Measurements from ENCODE around the gene TMEM107. TPM values are rescaled to one million over a fixed set of nuclear protein-coding genes. Genes with fewer than 3 reads are reported as not detected.

TMEM107 gene
- total RNA-seq, 2 experiments from 2014 or later, result 39.6 to 44.1 TPM

DNA sequence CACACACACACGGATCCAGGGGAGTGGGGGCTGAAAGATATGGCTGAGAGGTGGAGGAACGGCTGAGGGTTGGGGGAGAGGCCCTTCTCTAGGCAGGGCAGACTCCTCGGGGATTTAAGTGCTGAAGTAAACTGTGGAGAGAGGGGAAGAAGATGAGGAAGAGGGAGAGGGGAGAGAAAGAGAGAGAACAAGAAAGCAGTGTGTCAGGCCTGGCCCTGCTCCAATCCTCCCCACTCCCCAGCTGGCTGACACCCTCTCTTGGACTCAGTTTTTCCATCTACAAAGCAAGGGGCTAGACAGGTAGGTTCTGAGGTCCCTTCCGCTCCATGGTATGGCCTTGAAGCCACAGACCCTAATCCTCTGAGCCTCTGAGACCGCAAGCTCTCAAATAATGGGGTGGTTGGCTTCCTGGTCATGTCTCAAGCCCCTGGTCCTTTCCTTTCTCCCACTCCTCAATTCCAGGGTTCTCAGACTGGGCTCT, 15.4 kb downstream of the TMEM107 start:
- DNase-seq, result no peak
- ATAC-seq, result no peak
- peak overlapping the region; percentile 93 for H3K27ac Mint-ChIP-seq
- no peaks in the 10 kb centered on the region for H3K9me3 Mint-ChIP-seq (ENCODE audit: insufficient read depth)
- CTCF ChIA-PET, result interaction anchor here (0.7 to 14.0 kb wide), 6 partner anchors 23 to 217 kb away, joined by 3 to 165 read pairs (median 6); partner anchors contain the start of gene ALOXE3
- H3K4me1 Mint-ChIP-seq (ENCODE audit: low read depth), result peaks cover 59% of the 10 kb centered on the region
- H3K27me3 Mint-ChIP-seq (ENCODE audit: low read depth), result no peaks in the 10 kb centered on the region
- peaks cover 34% of the 10 kb centered on the region for H3K36me3 Mint-ChIP-seq (ENCODE audit: low read depth)
- H3K4me3 Mint-ChIP-seq, result peak overlapping the region; percentile 79
- POLR2A ChIA-PET, result interaction anchor here (0.6 to 8.3 kb wide), 6 partner anchors 13 to 60 kb away, joined by 4 to 343 read pairs (median 4); partner anchors contain the start of genes HES7 and TMEM107

DNA sequence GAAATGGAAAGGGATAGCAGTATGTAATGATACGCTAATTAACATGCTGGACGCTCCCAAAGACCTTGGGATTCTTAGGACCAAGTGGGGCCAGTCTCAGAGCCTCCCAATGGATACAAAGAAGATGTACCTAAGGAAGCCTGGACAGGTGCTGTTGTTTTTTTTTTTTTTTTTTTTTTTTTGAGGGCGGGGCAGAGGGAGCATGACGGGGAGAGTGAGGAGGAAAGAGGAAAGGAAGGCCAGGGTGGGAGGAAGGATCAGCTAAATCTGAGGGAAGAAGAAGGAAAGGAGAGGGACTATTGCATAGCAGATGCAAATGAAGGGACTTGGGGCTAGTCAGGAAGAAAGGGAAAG, 16.0 kb downstream of the TMEM107 start:
- Mint-ChIP-seq H3K9me3 (ENCODE audit: insufficient read depth) (no peaks in the 10 kb centered on the region), H3K27ac (peak overlapping the region; percentile 93), H3K4me1 (ENCODE audit: low read depth) (peaks cover 58% of the 10 kb centered on the region), H3K36me3 (ENCODE audit: low read depth) (peaks cover 34% of the 10 kb centered on the region), H3K27me3 (ENCODE audit: low read depth) (no peaks in the 10 kb centered on the region), H3K4me3 (no peak overlapping the region)
- DNase-seq, result no peak
- no peak for ATAC-seq
- POLR2A ChIA-PET, result interaction anchor here (8.3 kb wide), 1 partner anchor 14 kb away, joined by 343 read pairs; no protein-coding TSS in a partner anchor
- CTCF ChIA-PET, result interaction anchor here (1.1 to 14.0 kb wide), 5 partner anchors 22 to 217 kb away, joined by 3 to 165 read pairs (median 7); partner anchors contain the start of gene ALOXE3

DNA sequence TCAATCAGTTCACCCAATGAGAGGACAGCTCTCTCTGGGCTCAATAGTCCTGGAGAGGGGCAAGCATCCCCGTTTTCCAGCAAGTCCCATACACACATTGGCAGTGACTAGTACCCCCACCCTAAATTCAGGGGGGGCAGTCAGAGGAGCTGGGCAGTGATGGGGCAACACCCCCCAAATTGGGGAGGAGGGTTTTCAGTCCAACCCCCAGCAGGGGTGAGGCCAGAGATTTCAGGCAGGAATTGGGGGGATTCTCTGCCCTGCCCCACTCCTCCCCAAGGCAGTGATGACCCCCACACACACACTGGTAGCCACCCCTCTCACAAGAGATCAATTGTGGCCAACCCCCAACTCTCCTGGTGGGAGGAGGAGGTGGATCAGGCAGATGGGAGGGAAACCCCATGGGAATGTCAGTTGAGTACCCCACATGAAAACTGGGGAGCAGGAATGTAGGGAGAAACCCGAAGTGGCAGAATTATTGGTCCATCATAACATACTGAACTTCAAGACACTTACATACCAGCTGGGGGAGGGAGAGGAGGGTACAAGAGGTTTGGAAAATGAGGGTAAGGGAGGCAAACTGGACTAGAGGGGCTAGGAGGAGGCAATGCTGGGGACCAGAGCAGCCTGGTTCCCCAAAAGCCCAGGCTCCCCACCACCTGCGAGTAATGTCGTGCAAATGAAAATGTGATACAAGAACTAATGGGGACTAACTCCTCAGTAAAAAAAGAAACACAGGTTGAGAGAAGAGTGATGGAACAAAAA, 16.5 kb downstream of the TMEM107 start:
- Mint-ChIP-seq H3K4me3 (peak overlapping the region; percentile 27), H3K27ac (peak overlapping the region; percentile 72), H3K36me3 (ENCODE audit: low read depth) (peaks cover 34% of the 10 kb centered on the region), H3K27me3 (ENCODE audit: low read depth) (no peaks in the 10 kb centered on the region), H3K9me3 (ENCODE audit: insufficient read depth) (no peaks in the 10 kb centered on the region), H3K4me1 (ENCODE audit: low read depth) (peaks cover 52% of the 10 kb centered on the region)
- DNase-seq, result no peak
- ATAC-seq, result no peak
- ChIA-PET CTCF (interaction anchor here (0.8 to 14.0 kb wide), 8 partner anchors 8 to 99 kb away, joined by 3 to 165 read pairs (median 7); partner anchors contain the start of genes ALOXE3 and HES7), POLR2A (interaction anchor here (0.6 to 8.3 kb wide), 4 partner anchors 9 to 741 kb away, joined by 3 to 343 read pairs (median 4); no protein-coding TSS in a partner anchor)

DNA sequence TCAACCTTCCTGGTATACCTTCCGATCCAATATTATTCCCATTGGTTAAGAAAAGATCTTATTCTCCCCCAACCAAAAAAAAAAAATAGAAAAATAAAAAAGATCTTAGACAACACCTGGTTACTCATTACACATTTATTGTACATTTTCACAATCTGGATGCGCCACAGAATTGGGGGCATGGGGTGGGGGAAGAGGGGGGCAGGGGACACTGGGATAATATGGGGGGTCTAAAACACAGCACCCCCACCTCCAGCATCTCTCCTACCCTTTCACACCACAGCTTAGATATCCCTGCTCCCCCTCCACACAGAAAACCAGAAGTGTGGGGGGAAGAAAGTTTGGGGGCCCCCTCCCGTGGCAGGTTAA, 17.2 kb downstream of the TMEM107 start:
- peak overlapping the region; percentile 87 for H3K27ac Mint-ChIP-seq
- peaks cover 46% of the 10 kb centered on the region for H3K4me1 Mint-ChIP-seq (ENCODE audit: low read depth)
- H3K36me3 Mint-ChIP-seq (ENCODE audit: low read depth), result peaks cover 36% of the 10 kb centered on the region
- no peaks in the 10 kb centered on the region for H3K27me3 Mint-ChIP-seq (ENCODE audit: low read depth)
- ATAC-seq, result no peak
- H3K9me3 Mint-ChIP-seq (ENCODE audit: insufficient read depth), result no peaks in the 10 kb centered on the region
- ChIA-PET POLR2A (interaction anchor here (0.6 to 8.3 kb wide), 4 partner anchors 15 to 39 kb away, joined by 4 to 343 read pairs (median 6); no protein-coding TSS in a partner anchor), CTCF (interaction anchor here (0.7 to 14.0 kb wide), 13 partner anchors 8 to 65 kb away, joined by 3 to 165 read pairs (median 4); partner anchors contain the start of genes ALOXE3 and HES7)
- no peak overlapping the region for H3K4me3 Mint-ChIP-seq
- no peak for DNase-seq

DNA sequence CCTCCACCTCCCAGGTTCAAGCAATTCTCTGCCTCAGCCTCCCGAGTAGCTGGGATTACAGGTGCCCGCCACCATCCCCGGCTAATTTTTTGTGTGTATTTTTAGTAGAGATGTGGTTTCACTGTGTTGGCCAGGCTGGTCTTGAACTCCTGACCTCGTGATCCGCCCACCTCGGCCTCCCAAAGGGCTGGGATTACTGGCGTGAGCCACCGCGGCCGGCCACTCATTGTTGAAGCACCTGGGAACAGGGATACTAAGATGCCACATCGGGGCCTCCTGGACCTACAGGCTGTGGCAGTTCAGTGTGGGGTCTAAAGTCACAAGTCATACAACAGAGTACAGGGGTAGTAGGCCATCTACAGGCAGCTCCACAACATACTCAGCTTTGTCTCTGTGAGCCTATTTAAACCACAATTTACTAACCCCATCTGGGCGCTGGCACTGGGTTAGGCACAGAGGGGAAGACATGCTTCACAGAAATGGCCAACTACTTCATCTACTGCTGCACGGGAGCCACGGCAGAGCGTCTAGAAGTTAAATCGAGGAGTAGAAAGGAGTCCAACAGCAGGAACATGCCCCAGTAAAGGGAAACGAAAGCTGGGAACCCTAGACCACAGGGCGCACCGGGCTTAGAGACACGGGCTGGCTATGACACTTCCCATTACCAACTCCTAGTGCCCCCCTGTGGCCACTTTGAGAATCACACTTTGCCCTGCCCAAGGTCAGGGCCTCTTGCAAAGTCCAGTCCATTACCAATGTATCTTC, 17.7 kb downstream of the TMEM107 start:
- CTCF ChIA-PET, result interaction anchor here (0.7 to 14.0 kb wide), 16 partner anchors 9 to 169 kb away, joined by 3 to 165 read pairs (median 4); partner anchors contain the start of genes ALOXE3 and HES7
- Mint-ChIP-seq H3K4me3 (peak overlapping the region; percentile 2), H3K36me3 (ENCODE audit: low read depth) (peaks cover 37% of the 10 kb centered on the region), H3K27me3 (ENCODE audit: low read depth) (no peaks in the 10 kb centered on the region), H3K27ac (peak overlapping the region; percentile 87), H3K9me3 (ENCODE audit: insufficient read depth) (no peaks in the 10 kb centered on the region), H3K4me1 (ENCODE audit: low read depth) (peaks cover 40% of the 10 kb centered on the region)
- DNase-seq (peak; percentile 93), ATAC-seq (no peak)
- POLR2A ChIA-PET, result interaction anchor here (0.6 to 8.3 kb wide), 6 partner anchors 12 to 40 kb away, joined by 3 to 343 read pairs (median 4); no protein-coding TSS in a partner anchor

DNA sequence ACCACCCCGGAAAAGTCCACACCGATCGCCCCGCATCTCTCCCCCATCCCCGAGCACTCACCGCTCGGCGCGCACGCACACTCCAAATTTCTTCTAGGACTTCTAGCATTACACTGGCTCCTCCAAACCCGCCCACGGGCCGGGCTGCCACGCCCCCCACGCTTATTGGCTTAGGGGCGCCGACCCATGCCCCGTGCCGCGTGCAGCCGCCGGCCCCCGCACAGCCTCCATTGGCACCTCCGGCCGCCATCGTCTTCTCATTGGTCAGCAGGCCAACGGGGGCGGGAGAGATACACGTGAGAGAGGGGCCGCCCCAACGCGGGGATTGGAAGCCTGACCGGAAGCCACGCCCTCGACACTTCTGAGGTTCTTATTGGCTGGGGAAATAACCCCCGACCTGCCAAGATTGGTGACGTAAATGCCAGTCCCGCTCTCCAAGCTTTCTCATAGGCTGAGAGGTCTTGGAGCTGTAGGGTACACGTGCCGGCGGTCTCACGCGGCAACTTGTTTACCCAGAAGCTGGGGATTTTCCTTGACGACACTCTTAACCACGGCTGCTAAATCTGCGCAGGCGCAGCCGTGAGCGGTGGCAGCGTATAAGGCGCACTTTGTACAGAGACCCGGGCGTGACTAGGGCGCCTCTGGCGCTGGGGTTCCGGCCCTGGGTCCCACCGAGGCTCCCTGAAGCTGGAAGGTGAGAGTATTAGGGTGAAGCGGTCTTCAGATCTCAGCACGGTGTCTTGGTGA, 19.8 kb downstream of the TMEM107 start:
- CTCF ChIA-PET, result interaction anchor here (0.8 to 14.0 kb wide), 10 partner anchors 13 to 144 kb away, joined by 3 to 165 read pairs (median 5); partner anchors contain the start of genes ALOXE3 and HES7
- Mint-ChIP-seq H3K36me3 (ENCODE audit: low read depth) (peaks cover 31% of the 10 kb centered on the region), H3K4me1 (ENCODE audit: low read depth) (peaks cover 36% of the 10 kb centered on the region), H3K4me3 (no peak overlapping the region), H3K27me3 (ENCODE audit: low read depth) (no peaks in the 10 kb centered on the region), H3K27ac (no peak overlapping the region), H3K9me3 (ENCODE audit: insufficient read depth) (no peaks in the 10 kb centered on the region)
- POLR2A ChIA-PET, result interaction anchor here (0.7 to 8.1 kb wide), 24 partner anchors 8 to 700 kb away, joined by 3 to 164 read pairs (median 6); partner anchors contain the start of genes ALOXE3, AURKB, BORCS6 and CTC1
- ATAC-seq, result peak; percentile 82
- DNase-seq, result peak; percentile 100

DNA sequence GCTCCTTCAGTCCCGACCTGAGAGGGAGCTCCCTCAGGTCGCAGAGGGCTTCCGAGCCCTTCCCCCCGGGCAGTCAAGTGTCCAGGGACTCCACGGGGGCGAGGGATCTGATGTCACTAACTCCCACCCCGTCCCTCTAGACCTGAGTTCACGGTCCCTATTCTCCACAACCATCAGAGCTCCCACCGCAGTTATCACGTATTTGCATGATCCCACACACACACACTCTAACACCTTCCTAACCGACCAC, 20.3 kb downstream of the TMEM107 start:
- Mint-ChIP-seq H3K4me1 (ENCODE audit: low read depth) (peaks cover 32% of the 10 kb centered on the region), H3K27ac (no peak overlapping the region), H3K9me3 (ENCODE audit: insufficient read depth) (no peaks in the 10 kb centered on the region), H3K27me3 (ENCODE audit: low read depth) (no peaks in the 10 kb centered on the region), H3K4me3 (no peak overlapping the region), H3K36me3 (ENCODE audit: low read depth) (peaks cover 26% of the 10 kb centered on the region)
- DNase-seq (no peak), ATAC-seq (no peak)
- ChIA-PET POLR2A (interaction anchor here (0.6 to 8.1 kb wide), 24 partner anchors 8 to 701 kb away, joined by 3 to 164 read pairs (median 6); partner anchors contain the start of genes ALOXE3, BORCS6, CTC1 and HES7), CTCF (interaction anchor here (0.8 to 14.0 kb wide), 7 partner anchors 12 to 95 kb away, joined by 3 to 165 read pairs (median 5); partner anchors contain the start of genes ALOXE3 and HES7)

DNA sequence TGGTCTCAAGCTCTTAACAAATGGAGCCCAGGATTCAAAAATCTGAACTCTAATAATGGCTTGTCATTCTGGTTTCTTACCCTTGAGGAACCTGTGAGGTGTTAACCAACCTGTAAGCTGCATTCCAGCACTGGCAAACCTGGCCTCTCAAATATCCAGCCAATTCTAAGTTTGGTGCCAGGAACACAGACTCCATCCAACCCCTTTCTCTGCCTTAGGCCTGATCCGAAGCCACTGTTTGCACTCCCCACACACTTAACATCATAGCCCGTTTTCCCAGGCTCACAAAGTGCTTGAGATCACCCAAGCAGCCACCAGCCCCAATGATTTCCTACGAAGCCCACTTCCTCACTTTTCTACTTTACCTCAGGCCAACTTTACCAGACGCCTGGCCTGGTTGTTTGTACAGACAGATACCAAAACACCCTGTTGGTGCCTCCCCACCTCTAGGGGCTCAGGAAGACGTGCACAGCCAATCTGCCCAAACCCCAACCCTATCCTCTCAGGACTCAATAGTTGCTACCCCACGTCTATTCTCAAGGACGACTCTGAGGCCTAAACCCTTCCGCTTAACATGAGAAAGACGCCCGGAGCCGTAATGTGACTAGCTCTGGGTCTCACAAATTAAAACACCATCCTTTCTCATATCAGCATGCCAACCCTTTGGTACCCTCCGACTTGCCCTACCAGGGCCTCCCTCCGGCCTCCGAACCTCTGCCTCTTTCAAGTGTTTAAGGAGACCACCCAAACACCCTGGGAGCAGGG, 20.8 kb downstream of the TMEM107 start:
- H3K4me1 Mint-ChIP-seq (ENCODE audit: low read depth), result peaks cover 32% of the 10 kb centered on the region
- H3K9me3 Mint-ChIP-seq (ENCODE audit: insufficient read depth), result no peaks in the 10 kb centered on the region
- no peaks in the 10 kb centered on the region for H3K27me3 Mint-ChIP-seq (ENCODE audit: low read depth)
- ChIA-PET POLR2A (interaction anchor here (0.6 to 8.1 kb wide), 23 partner anchors 8 to 701 kb away, joined by 3 to 164 read pairs (median 7); partner anchors contain the start of genes ALOXE3, BORCS6, CTC1 and HES7), CTCF (interaction anchor here (0.8 to 14.0 kb wide), 6 partner anchors 9 to 35 kb away, joined by 3 to 165 read pairs (median 7); partner anchors contain the start of gene ALOXE3)
- peaks cover 21% of the 10 kb centered on the region for H3K36me3 Mint-ChIP-seq (ENCODE audit: low read depth)
- no peak overlapping the region for H3K27ac Mint-ChIP-seq
- no peak for ATAC-seq
- no peak for DNase-seq
- no peak overlapping the region for H3K4me3 Mint-ChIP-seq

DNA sequence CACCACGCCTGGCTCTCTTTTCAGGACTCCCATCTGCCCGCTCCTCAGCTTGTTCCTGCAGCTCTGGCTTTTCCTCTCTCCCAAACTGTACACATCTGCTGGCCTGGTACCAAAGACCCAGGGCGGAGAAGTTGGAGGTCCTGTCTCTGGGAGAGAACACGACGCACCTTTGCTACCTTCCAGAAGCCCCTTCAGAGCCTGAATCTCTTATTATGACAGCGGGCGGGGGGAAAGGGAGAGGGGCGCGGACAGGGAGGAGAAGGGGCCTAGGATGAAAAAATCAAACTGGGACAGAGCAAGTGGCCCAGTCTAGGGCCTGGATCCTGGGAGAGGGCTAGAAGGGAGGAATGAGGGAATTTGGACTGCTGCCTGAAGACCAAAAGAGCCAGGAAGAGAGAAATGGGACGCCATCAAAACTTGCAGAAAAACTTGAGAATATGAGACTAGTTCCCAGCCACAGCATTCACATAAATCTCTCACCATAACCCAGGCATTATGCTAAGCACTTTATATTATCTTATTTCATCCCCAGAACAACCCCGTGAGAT, 21.5 kb downstream of the TMEM107 start:
- Mint-ChIP-seq H3K4me3 (no peak overlapping the region), H3K27me3 (ENCODE audit: low read depth) (no peaks in the 10 kb centered on the region), H3K36me3 (ENCODE audit: low read depth) (peaks cover 14% of the 10 kb centered on the region), H3K4me1 (ENCODE audit: low read depth) (peaks cover 26% of the 10 kb centered on the region), H3K9me3 (ENCODE audit: insufficient read depth) (no peaks in the 10 kb centered on the region), H3K27ac (no peak overlapping the region)
- no peak for ATAC-seq
- POLR2A ChIA-PET, result interaction anchor here (0.7 to 8.1 kb wide), 10 partner anchors 9 to 700 kb away, joined by 3 to 164 read pairs (median 8); partner anchors contain the start of genes BORCS6, CTC1 and VAMP2
- no peak for DNase-seq
- CTCF ChIA-PET, result interaction anchor here (1.0 to 14.0 kb wide), 4 partner anchors 9 to 34 kb away, joined by 3 to 165 read pairs (median 38); partner anchors contain the start of gene ALOXE3

Data from activated CD8-positive, alpha-beta T cell treated with anti-CD3 and anti-CD28 coated beads, Interleukin-2, amount 10 ng/mL, durations not matched to agents 7 days and 5 days (primary cell).